SK-N-SH treated with all-trans-retinoic acid at 6 μM for 48 hours (cell line): ENCODE results near the gene AP2A2.

ENCODE experiments used
- ATAC-seq: fragments of 200-7000 bp; cut with Tn5 transposase; 3 replicates; pipeline ENCODE4 v1.9.1; 2020; ENCODE audit warnings: mild to moderate bottlenecking, moderate library complexity
- ARNTL ChIP-seq: fragments of 450-650 bp; formaldehyde crosslinking; IDR thresholded peaks from 2 replicates; pipeline ENCODE4 v1.5.0; 2020; ENCODE audit warnings: low read depth, mild to moderate bottlenecking, moderate library complexity, borderline replicate concordance
- BACH2 ChIP-seq: fragments of 250-450 bp; sonication (Bioruptor Pico); IDR thresholded peaks from 2 replicates; pipeline ENCODE4 v1.9.0; 2021; ENCODE audit warnings: mild to moderate bottlenecking, borderline replicate concordance
- CSDC2 ChIP-seq: fragments of 250-450 bp; sonication (Bioruptor Pico); IDR thresholded peaks from 2 replicates; pipeline ENCODE4 v1.5.0; 2020; ENCODE audit warnings: mild to moderate bottlenecking, moderate library complexity
- ESRRG ChIP-seq: fragments of 250-450 bp; sonication (Bioruptor Pico); IDR thresholded peaks from 2 replicates; pipeline ENCODE4 v1.6.1; 2021; ENCODE audit warnings: mild to moderate bottlenecking
- GLIS3 ChIP-seq: fragments of 250-450 bp; sonication (Bioruptor Pico); IDR thresholded peaks from 2 replicates; pipeline ENCODE4 v1.5.0; 2020; ENCODE audit warnings: mild to moderate bottlenecking, moderate library complexity
- ISL1 ChIP-seq: fragments of 250-450 bp; sonication (Bioruptor Pico); IDR thresholded peaks from 2 replicates; pipeline ENCODE4 v2.1.2; 2022; ENCODE audit warnings: mild to moderate bottlenecking, moderate library complexity
- OSR1 ChIP-seq: fragments of 250-450 bp; sonication (Bioruptor Pico); IDR thresholded peaks from 2 replicates; pipeline ENCODE4 v1.8.0; 2022; ENCODE audit warnings: moderate library complexity, mild to moderate bottlenecking, inconsistent platforms
- PPARA ChIP-seq: fragments of 250-450 bp; sonication (Bioruptor Pico); IDR thresholded peaks from 2 replicates; pipeline ENCODE4 v1.5.0; 2020; ENCODE audit warnings: mild to moderate bottlenecking, borderline replicate concordance
- RARB ChIP-seq: fragments of 250-450 bp; sonication (Bioruptor Pico); IDR thresholded peaks from 2 replicates; pipeline ENCODE4 v1.8.0; 2021; ENCODE audit warnings: mild to moderate bottlenecking, moderate library complexity
- SNAI2 ChIP-seq: fragments of 250-450 bp; sonication (Bioruptor Pico); IDR thresholded peaks from 2 replicates; pipeline ENCODE4 v1.5.0; 2020; ENCODE audit warnings: mild to moderate bottlenecking, moderate library complexity
- TCF4 ChIP-seq: fragments of 250-450 bp; sonication (Bioruptor Pico); IDR thresholded peaks from 2 replicates; pipeline ENCODE4 v1.8.0; 2021; ENCODE audit warnings: mild to moderate bottlenecking, moderate library complexity, borderline replicate concordance
- TOX ChIP-seq: fragments of 250-450 bp; sonication (Bioruptor Pico); IDR thresholded peaks from 2 replicates; pipeline ENCODE4 v1.8.0; 2021; ENCODE audit warnings: mild to moderate bottlenecking, moderate library complexity, borderline replicate concordance
- ZC3H10 ChIP-seq: fragments of 250-450 bp; sonication (Bioruptor Pico); IDR thresholded peaks from 2 replicates; pipeline ENCODE4 v1.5.1; 2021; ENCODE audit warnings: mild to moderate bottlenecking, moderate library complexity
- ZFP3 ChIP-seq: fragments of 250-450 bp; sonication (Bioruptor Pico); IDR thresholded peaks from 2 replicates; pipeline ENCODE4 v1.5.0; 2020; ENCODE audit warnings: mild to moderate bottlenecking, moderate library complexity
- ZFP30 ChIP-seq: fragments of 450-650 bp; formaldehyde crosslinking; IDR thresholded peaks from 2 replicates; pipeline ENCODE4 v1.5.0; 2022; ENCODE audit warnings: mild to moderate bottlenecking, moderate library complexity
- ZNF565 ChIP-seq: fragments of 450-650 bp; formaldehyde crosslinking; conservative IDR thresholded peaks from 2 replicates; pipeline ENCODE4 v1.5.0; 2020; ENCODE audit warnings: low read depth, mild to moderate bottlenecking, moderate library complexity
- ZNF70 ChIP-seq: fragments of 450-650 bp; formaldehyde crosslinking; IDR thresholded peaks from 2 replicates; pipeline ENCODE4 v1.5.0; 2020; ENCODE audit warnings: mild to moderate bottlenecking, moderate library complexity
- ZNF8 ChIP-seq: fragments of 450-650 bp; formaldehyde crosslinking; IDR thresholded peaks from 2 replicates; pipeline ENCODE4 v1.5.0; 2020; ENCODE audit warnings: mild to moderate bottlenecking, moderate library complexity
- TF ChIP-seq, protein P1 (sequence below): fragments of 250-450 bp; sonication (Bioruptor Pico); IDR thresholded peaks from 2 replicates; pipeline ENCODE4 v1.8.0; 2021; ENCODE audit warnings: low read depth, mild to moderate bottlenecking, moderate library complexity, borderline replicate concordance
- TF ChIP-seq, protein P2 (sequence below): fragments of 250-450 bp; sonication (Bioruptor Pico); IDR thresholded peaks from 2 replicates; pipeline ENCODE4 v1.5.0; 2020; ENCODE audit warnings: mild to moderate bottlenecking, moderate library complexity
- TF ChIP-seq, protein P3 (sequence below): fragments of 250-450 bp; sonication (Bioruptor Pico); IDR thresholded peaks from 2 replicates; pipeline ENCODE4 v1.5.1; 2021; ENCODE audit warnings: mild to moderate bottlenecking, moderate library complexity
- TF ChIP-seq, protein P4 (sequence below): fragments of 250-450 bp; sonication (Bioruptor Pico); IDR thresholded peaks from 2 replicates; pipeline ENCODE4 v1.8.0; 2020; ENCODE audit warnings: mild to moderate bottlenecking, moderate library complexity, borderline replicate concordance
- TF ChIP-seq, protein P5 (sequence below): fragments of 250-450 bp; sonication (Bioruptor Pico); IDR thresholded peaks from 2 replicates; pipeline ENCODE4 v1.5.1; 2020; ENCODE audit warnings: low read depth, mild to moderate bottlenecking, moderate library complexity

The AP2A2 gene

DNA sequence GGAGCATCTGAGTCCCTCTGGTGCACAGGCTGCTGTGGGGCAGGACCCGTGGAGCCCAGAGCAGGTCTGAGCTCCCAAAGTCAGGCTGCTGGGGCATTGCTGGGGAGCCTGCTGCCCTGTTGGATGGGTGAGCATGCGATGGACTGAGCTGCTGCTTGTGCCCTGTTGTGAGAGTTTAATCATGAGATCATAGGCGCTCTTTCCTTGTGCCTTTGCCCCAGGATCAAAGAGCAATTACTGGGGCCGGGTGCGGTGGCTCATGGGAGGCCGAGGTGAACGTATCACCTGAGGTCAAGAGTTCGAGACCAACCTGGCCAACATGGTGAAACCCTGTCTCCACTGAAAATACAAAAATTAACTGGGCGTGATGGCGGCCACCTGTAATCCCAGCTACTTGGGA lies 73.3 kb downstream of the AP2A2 start:
- TF ChIP-seq, protein P1, sequence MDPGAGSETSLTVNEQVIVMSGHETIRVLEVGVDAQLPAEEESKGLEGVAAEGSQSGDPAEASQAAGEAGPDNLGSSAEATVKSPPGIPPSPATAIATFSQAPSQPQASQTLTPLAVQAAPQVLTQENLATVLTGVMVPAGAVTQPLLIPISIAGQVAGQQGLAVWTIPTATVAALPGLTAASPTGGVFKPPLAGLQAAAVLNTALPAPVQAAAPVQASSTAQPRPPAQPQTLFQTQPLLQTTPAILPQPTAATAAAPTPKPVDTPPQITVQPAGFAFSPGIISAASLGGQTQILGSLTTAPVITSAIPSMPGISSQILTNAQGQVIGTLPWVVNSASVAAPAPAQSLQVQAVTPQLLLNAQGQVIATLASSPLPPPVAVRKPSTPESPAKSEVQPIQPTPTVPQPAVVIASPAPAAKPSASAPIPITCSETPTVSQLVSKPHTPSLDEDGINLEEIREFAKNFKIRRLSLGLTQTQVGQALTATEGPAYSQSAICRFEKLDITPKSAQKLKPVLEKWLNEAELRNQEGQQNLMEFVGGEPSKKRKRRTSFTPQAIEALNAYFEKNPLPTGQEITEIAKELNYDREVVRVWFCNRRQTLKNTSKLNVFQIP: no peak
- TF ChIP-seq, protein P2, sequence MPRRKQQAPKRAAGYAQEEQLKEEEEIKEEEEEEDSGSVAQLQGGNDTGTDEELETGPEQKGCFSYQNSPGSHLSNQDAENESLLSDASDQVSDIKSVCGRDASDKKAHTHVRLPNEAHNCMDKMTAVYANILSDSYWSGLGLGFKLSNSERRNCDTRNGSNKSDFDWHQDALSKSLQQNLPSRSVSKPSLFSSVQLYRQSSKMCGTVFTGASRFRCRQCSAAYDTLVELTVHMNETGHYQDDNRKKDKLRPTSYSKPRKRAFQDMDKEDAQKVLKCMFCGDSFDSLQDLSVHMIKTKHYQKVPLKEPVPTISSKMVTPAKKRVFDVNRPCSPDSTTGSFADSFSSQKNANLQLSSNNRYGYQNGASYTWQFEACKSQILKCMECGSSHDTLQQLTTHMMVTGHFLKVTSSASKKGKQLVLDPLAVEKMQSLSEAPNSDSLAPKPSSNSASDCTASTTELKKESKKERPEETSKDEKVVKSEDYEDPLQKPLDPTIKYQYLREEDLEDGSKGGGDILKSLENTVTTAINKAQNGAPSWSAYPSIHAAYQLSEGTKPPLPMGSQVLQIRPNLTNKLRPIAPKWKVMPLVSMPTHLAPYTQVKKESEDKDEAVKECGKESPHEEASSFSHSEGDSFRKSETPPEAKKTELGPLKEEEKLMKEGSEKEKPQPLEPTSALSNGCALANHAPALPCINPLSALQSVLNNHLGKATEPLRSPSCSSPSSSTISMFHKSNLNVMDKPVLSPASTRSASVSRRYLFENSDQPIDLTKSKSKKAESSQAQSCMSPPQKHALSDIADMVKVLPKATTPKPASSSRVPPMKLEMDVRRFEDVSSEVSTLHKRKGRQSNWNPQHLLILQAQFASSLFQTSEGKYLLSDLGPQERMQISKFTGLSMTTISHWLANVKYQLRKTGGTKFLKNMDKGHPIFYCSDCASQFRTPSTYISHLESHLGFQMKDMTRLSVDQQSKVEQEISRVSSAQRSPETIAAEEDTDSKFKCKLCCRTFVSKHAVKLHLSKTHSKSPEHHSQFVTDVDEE: no peak
- TF ChIP-seq ZNF8: no peak
- no peak for TF ChIP-seq TCF4 (CRISPR knock-in tag)
- TF ChIP-seq ZFP3 (CRISPR knock-in tag): no peak
- no peak for TF ChIP-seq ZNF70 (CRISPR knock-in tag)
- TF ChIP-seq, protein P3, sequence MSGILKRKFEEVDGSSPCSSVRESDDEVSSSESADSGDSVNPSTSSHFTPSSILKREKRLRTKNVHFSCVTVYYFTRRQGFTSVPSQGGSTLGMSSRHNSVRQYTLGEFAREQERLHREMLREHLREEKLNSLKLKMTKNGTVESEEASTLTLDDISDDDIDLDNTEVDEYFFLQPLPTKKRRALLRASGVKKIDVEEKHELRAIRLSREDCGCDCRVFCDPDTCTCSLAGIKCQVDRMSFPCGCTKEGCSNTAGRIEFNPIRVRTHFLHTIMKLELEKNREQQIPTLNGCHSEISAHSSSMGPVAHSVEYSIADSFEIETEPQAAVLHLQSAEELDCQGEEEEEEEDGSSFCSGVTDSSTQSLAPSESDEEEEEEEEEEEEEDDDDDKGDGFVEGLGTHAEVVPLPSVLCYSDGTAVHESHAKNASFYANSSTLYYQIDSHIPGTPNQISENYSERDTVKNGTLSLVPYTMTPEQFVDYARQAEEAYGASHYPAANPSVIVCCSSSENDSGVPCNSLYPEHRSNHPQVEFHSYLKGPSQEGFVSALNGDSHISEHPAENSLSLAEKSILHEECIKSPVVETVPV (CRISPR knock-in tag): no peak
- no peak for TF ChIP-seq ISL1
- TF ChIP-seq, protein P4, sequence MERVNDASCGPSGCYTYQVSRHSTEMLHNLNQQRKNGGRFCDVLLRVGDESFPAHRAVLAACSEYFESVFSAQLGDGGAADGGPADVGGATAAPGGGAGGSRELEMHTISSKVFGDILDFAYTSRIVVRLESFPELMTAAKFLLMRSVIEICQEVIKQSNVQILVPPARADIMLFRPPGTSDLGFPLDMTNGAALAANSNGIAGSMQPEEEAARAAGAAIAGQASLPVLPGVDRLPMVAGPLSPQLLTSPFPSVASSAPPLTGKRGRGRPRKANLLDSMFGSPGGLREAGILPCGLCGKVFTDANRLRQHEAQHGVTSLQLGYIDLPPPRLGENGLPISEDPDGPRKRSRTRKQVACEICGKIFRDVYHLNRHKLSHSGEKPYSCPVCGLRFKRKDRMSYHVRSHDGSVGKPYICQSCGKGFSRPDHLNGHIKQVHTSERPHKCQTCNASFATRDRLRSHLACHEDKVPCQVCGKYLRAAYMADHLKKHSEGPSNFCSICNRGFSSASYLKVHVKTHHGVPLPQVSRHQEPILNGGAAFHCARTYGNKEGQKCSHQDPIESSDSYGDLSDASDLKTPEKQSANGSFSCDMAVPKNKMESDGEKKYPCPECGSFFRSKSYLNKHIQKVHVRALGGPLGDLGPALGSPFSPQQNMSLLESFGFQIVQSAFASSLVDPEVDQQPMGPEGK (CRISPR knock-in tag): no peak
- TF ChIP-seq TOX (CRISPR knock-in tag): no peak
- no peak for TF ChIP-seq ESRRG (CRISPR knock-in tag)
- no peak for TF ChIP-seq ARNTL
- TF ChIP-seq BACH2: no peak
- no peak for ATAC-seq

DNA sequence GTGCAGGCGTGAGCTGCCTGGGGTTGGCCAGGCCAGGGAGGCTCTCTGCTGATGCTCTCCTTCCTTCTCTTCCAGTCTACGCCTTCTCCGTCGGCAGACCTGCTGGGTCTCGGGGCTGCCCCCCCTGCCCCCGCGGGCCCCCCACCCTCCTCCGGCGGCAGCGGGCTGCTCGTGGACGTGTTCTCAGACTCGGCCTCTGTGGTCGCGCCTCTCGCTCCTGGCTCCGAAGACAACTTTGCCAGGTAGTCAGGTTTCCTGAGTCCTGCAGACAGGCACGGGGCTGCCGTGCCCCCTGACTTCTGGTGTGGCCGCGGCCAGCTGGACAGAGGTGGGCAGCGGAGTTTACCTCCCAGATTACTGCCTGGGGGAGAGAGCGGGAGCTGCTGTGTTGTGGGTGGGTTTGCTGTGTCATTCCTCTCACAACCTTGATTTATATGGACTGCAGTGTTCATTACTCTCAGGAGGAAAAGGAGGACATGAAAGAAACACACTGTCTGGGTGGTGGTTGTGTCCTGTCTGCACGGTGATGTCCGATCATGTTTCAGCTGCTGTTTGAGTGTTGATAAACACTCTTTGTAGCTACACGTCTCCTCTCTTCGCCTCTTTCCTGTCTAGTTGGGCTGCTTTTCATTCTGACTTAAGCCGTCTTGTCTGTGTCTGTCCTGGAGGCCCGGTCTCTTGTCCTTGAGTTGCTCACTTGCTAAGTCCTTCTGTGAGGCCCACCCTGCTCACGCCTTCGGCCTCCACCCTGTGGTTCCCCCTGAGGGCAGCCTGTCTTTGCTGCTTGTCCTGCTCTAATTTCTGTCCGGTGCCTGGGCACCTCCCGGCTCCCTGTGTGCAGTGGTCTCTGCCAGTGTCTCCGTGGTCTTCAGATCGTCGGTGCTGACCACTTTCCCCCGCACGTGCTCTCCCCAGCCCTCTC lies 74.9 kb downstream of the AP2A2 start:
- ATAC-seq: no peak
- no peak for TF ChIP-seq OSR1
- TF ChIP-seq, protein P1: no peak
- TF ChIP-seq ESRRG (CRISPR knock-in tag): no peak
- no peak for TF ChIP-seq PPARA (CRISPR knock-in tag)
- no peak for TF ChIP-seq RARB (CRISPR knock-in tag)
- TF ChIP-seq, protein P5, sequence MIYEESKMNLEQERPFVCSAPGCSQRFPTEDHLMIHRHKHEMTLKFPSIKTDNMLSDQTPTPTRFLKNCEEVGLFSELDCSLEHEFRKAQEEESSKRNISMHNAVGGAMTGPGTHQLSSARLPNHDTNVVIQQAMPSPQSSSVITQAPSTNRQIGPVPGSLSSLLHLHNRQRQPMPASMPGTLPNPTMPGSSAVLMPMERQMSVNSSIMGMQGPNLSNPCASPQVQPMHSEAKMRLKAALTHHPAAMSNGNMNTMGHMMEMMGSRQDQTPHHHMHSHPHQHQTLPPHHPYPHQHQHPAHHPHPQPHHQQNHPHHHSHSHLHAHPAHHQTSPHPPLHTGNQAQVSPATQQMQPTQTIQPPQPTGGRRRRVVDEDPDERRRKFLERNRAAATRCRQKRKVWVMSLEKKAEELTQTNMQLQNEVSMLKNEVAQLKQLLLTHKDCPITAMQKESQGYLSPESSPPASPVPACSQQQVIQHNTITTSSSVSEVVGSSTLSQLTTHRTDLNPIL (CRISPR knock-in tag): no peak
- TF ChIP-seq ISL1: no peak
- TF ChIP-seq ZNF70 (CRISPR knock-in tag): no peak
- no peak for TF ChIP-seq SNAI2
- TF ChIP-seq GLIS3 (CRISPR knock-in tag): no peak
- no peak for TF ChIP-seq ZFP30 (CRISPR knock-in tag)
- no peak for TF ChIP-seq CSDC2
- no peak for TF ChIP-seq ZNF565 (CRISPR knock-in tag)
- TF ChIP-seq TOX (CRISPR knock-in tag): no peak
- TF ChIP-seq TCF4 (CRISPR knock-in tag): no peak
- no peak for TF ChIP-seq ZNF8
- TF ChIP-seq ZC3H10 (CRISPR knock-in tag): no peak
- TF ChIP-seq ARNTL: no peak
- TF ChIP-seq, protein P3 (CRISPR knock-in tag): no peak
- TF ChIP-seq, protein P4 (CRISPR knock-in tag): no peak
- TF ChIP-seq, all 23 proteins: peak for 0
